ENCODE results near the gene MAML3. TPM values are rescaled to one million over a fixed set of nuclear protein-coding genes. Genes with fewer than 3 reads are reported as not detected.
A peak's percentile ranks its signal among the peaks of the same experiment; 100 is the strongest.
"Not testable (repeated sequence)": the region's sequence is repeated elsewhere in the genome, so short reads cannot be mapped to it uniquely, and the experiment has no call there.

MAML3 gene
- total RNA-seq, 1 donor from 2014 or later: 8.0 TPM

DNA sequence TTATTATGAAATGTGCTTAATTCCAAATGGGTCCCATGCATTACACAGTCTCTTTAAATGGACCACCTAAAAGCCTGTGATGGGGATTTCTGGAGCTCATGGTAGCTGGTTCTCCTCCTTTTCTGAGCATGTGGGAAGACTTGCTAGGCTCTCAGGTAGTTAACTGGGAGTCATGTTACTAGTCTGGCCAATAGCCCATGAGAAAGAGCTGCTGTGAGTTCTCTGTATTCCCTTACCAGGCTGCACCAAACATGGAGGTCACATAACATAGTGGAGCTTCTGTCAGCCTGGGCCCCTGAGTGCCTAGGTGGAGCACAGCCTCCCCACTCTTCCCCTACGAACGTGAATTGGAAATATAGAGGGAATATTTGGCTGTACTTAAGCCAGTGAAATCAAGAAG is 198.4 kb downstream of the MAML3 start:
- no peak overlapping the region for H3K4me3 Mint-ChIP-seq (ENCODE audit: unreplicated experiment)
- H3K9me3 Mint-ChIP-seq (ENCODE audit: unreplicated experiment): no peaks in the 10 kb centered on the region
- DNase-seq (ENCODE audit: extremely low spot score, unreplicated experiment): no peak
- TF ChIP-seq, protein P1, sequence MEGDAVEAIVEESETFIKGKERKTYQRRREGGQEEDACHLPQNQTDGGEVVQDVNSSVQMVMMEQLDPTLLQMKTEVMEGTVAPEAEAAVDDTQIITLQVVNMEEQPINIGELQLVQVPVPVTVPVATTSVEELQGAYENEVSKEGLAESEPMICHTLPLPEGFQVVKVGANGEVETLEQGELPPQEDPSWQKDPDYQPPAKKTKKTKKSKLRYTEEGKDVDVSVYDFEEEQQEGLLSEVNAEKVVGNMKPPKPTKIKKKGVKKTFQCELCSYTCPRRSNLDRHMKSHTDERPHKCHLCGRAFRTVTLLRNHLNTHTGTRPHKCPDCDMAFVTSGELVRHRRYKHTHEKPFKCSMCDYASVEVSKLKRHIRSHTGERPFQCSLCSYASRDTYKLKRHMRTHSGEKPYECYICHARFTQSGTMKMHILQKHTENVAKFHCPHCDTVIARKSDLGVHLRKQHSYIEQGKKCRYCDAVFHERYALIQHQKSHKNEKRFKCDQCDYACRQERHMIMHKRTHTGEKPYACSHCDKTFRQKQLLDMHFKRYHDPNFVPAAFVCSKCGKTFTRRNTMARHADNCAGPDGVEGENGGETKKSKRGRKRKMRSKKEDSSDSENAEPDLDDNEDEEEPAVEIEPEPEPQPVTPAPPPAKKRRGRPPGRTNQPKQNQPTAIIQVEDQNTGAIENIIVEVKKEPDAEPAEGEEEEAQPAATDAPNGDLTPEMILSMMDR (IDR thresholded peaks at IDR 0.05): no peak
- no peak overlapping the region for H3K27ac Mint-ChIP-seq (ENCODE audit: unreplicated experiment)
- peaks cover 3% of the 10 kb centered on the region for H3K36me3 Mint-ChIP-seq (ENCODE audit: unreplicated experiment)
- H3K27me3 Mint-ChIP-seq (ENCODE audit: unreplicated experiment): peaks cover 15% of the 10 kb centered on the region
- peaks cover 25% of the 10 kb centered on the region for H3K4me1 Mint-ChIP-seq (ENCODE audit: unreplicated experiment)

DNA sequence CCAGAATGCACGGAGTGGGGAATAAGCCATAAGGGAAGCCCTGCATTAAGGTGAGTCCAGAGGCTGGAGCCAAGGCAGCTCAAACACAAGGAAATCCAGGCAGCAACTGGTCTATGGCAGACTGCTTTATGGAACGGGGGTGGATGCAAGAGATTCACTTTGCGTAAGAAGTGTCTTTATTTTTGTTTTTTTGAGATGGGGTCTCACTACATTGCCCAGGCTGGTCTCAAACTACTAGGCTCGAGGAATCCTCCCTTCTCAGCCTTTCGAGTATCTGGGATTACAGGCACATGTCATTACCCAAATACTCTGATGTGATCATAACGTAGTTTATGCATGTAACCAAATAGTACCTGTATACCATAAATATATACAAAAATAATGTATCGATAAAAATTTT is 199.5 kb downstream of the MAML3 start:
- no peak for DNase-seq (ENCODE audit: extremely low spot score, unreplicated experiment)
- Mint-ChIP-seq H3K4me3 (ENCODE audit: unreplicated experiment) (no peak overlapping the region), H3K27me3 (ENCODE audit: unreplicated experiment) (peaks cover 6% of the 10 kb centered on the region), H3K4me1 (ENCODE audit: unreplicated experiment) (peaks cover 30% of the 10 kb centered on the region), H3K36me3 (ENCODE audit: unreplicated experiment) (peaks cover 3% of the 10 kb centered on the region), H3K27ac (ENCODE audit: unreplicated experiment) (no peak overlapping the region), H3K9me3 (ENCODE audit: unreplicated experiment) (no peaks in the 10 kb centered on the region)
- TF ChIP-seq, protein P1 (IDR thresholded peaks at IDR 0.05): no peak

DNA sequence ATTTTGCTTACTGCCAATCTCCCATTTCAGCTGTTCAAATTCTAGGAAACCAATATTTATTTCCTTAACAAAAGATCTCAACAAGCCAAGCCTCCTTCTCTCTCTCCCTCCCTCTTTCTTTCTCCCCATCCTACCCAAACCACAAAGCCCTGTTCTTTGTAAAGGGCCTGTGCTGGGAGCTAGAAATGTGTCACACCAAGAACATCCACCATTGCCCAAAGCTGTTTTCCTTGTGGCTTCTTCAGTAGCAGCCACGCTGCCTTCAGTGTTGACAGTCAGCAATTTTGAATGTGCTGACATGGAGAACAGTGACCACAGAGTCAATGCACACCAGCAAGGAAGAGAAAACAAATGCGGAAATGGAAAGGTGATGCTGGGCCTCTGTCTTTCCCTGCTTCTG is 203.0 kb downstream of the MAML3 start:
- H3K27me3 Mint-ChIP-seq (ENCODE audit: unreplicated experiment): peaks cover 4% of the 10 kb centered on the region
- peaks cover 3% of the 10 kb centered on the region for H3K36me3 Mint-ChIP-seq (ENCODE audit: unreplicated experiment)
- no peak overlapping the region for H3K4me3 Mint-ChIP-seq (ENCODE audit: unreplicated experiment)
- DNase-seq (ENCODE audit: extremely low spot score, unreplicated experiment): no peak
- H3K4me1 Mint-ChIP-seq (ENCODE audit: unreplicated experiment): peaks cover 36% of the 10 kb centered on the region
- H3K9me3 Mint-ChIP-seq (ENCODE audit: unreplicated experiment): no peaks in the 10 kb centered on the region
- H3K27ac Mint-ChIP-seq (ENCODE audit: unreplicated experiment): peak overlapping the region; percentile 52
- TF ChIP-seq, protein P1 (IDR thresholded peaks at IDR 0.05): no peak

DNA sequence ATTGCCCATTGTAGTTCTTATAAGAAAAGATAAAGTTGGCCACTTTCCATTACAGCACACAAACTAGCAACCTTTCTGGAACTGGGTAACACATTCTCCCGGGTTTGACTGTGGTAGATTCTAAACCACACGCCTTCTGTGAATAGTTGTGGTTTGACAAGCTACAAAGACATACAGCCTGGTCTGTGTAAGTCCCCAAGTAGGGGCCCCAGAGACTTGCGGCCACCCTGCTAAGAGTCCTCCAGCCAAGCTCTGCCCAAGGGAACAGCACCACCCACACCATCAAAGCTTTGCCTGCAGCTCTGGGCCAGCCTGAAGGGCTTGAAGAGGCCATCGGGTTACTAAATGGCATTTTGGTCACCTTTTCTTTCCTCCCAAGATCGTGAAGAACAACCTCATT is 203.4 kb downstream of the MAML3 start:
- Mint-ChIP-seq H3K27me3 (ENCODE audit: unreplicated experiment) (peaks cover 3% of the 10 kb centered on the region), H3K4me1 (ENCODE audit: unreplicated experiment) (peaks cover 35% of the 10 kb centered on the region), H3K36me3 (ENCODE audit: unreplicated experiment) (peaks cover 3% of the 10 kb centered on the region), H3K9me3 (ENCODE audit: unreplicated experiment) (no peaks in the 10 kb centered on the region), H3K4me3 (ENCODE audit: unreplicated experiment) (no peak overlapping the region), H3K27ac (ENCODE audit: unreplicated experiment) (peak overlapping the region; percentile 52)
- no peak for DNase-seq (ENCODE audit: extremely low spot score, unreplicated experiment)
- TF ChIP-seq, protein P1 (IDR thresholded peaks at IDR 0.05): no peak

DNA sequence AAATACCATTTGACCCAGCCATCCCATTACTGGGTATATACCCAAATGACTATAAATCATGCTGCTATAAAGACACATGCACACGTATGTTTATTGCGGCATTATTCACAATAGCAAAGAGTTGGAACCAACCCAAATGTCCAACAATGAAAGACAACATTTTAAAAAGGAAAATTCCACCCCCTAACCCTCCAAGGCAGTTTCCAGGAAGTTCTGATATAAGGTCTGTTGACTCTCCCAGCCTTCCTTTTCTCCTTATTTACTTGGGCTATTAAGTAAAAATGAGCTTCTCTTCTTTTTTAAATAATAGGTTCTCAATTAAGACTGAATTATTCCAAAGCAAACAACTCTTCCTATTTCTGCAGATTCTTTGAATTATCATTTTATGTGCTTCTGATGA is 209.1 kb downstream of the MAML3 start:
- H3K9me3 Mint-ChIP-seq (ENCODE audit: unreplicated experiment); H3K4me3 Mint-ChIP-seq (ENCODE audit: unreplicated experiment); H3K27me3 Mint-ChIP-seq (ENCODE audit: unreplicated experiment); H3K27ac Mint-ChIP-seq (ENCODE audit: unreplicated experiment); H3K36me3 Mint-ChIP-seq (ENCODE audit: unreplicated experiment); DNase-seq (ENCODE audit: extremely low spot score, unreplicated experiment): not testable (repeated sequence)
- H3K4me1 Mint-ChIP-seq (ENCODE audit: unreplicated experiment): peaks cover 14% of the 10 kb centered on the region

DNA sequence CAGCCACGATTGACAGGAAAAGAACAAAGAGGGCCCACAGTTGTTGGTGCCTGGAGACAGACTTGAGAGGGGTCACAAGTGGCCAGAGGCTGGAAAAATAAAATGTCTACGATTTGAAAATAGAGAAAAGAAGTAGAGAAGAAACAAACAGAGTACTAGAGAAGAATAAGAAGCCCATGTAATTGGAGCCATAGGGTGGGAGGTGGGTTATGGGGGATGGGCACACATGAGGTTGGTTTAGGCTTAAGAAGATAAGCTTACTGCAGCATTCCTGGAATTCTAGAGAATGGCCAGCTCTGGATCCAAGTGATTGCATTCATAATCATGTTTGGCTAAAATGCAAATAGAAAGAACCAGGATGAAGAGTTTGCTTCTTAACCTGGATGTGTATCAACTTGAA is 210.7 kb downstream of the MAML3 start:
- TF ChIP-seq, protein P1 (IDR thresholded peaks at IDR 0.05): no peak
- Mint-ChIP-seq H3K4me1 (ENCODE audit: unreplicated experiment) (peaks cover 14% of the 10 kb centered on the region), H3K4me3 (ENCODE audit: unreplicated experiment) (no peak overlapping the region), H3K36me3 (ENCODE audit: unreplicated experiment) (no peaks in the 10 kb centered on the region), H3K9me3 (ENCODE audit: unreplicated experiment) (no peaks in the 10 kb centered on the region), H3K27ac (ENCODE audit: unreplicated experiment) (no peak overlapping the region), H3K27me3 (ENCODE audit: unreplicated experiment) (no peaks in the 10 kb centered on the region)
- no peak for DNase-seq (ENCODE audit: extremely low spot score, unreplicated experiment)
